Measurements from ENCODE around the gene CMTM8. TPM values are rescaled to one million over a fixed set of nuclear protein-coding genes. Genes with fewer than 3 reads are reported as not detected.

CMTM8 gene
- total and polyA plus RNA-seq, 2 experiments from 2014 or later: 19.9 to 24.5 TPM

DNA sequence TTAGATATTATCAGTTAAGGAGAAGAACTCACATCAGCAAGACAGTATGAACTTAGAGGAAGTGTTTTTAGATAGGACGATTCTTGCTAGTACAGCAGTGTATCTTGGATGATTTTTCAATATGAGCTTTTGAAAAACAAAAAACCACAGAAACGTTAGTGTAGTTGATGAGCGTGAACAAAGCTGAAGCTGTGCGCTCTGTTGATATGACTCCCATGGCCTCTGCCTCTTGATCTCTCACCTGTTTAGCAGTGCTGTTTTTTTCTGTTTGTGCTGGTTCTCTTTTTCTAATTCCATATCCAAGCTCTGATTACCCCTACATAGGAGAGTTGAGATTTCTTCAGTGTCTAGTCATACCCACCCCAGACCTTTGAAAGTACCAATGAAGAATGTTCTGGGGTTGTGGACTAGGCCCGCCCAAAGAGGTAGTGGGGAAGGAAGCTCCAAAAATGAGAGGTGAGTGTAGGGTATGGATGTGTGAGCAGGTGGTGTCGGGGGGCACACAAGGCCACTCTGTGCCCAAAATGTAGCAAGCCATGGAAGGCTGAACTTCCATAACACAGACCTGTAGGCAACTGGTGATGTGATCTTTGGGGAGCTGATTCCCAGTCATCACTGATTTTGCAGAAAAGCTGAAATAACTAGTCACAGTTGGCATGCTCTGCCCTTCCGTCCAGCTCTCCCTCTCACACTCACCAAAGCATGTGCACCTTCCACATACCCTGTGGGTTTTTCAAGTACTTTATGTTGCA is 133.2 kb downstream of the CMTM8 start (continued):
- TF ChIP-seq, protein P1, sequence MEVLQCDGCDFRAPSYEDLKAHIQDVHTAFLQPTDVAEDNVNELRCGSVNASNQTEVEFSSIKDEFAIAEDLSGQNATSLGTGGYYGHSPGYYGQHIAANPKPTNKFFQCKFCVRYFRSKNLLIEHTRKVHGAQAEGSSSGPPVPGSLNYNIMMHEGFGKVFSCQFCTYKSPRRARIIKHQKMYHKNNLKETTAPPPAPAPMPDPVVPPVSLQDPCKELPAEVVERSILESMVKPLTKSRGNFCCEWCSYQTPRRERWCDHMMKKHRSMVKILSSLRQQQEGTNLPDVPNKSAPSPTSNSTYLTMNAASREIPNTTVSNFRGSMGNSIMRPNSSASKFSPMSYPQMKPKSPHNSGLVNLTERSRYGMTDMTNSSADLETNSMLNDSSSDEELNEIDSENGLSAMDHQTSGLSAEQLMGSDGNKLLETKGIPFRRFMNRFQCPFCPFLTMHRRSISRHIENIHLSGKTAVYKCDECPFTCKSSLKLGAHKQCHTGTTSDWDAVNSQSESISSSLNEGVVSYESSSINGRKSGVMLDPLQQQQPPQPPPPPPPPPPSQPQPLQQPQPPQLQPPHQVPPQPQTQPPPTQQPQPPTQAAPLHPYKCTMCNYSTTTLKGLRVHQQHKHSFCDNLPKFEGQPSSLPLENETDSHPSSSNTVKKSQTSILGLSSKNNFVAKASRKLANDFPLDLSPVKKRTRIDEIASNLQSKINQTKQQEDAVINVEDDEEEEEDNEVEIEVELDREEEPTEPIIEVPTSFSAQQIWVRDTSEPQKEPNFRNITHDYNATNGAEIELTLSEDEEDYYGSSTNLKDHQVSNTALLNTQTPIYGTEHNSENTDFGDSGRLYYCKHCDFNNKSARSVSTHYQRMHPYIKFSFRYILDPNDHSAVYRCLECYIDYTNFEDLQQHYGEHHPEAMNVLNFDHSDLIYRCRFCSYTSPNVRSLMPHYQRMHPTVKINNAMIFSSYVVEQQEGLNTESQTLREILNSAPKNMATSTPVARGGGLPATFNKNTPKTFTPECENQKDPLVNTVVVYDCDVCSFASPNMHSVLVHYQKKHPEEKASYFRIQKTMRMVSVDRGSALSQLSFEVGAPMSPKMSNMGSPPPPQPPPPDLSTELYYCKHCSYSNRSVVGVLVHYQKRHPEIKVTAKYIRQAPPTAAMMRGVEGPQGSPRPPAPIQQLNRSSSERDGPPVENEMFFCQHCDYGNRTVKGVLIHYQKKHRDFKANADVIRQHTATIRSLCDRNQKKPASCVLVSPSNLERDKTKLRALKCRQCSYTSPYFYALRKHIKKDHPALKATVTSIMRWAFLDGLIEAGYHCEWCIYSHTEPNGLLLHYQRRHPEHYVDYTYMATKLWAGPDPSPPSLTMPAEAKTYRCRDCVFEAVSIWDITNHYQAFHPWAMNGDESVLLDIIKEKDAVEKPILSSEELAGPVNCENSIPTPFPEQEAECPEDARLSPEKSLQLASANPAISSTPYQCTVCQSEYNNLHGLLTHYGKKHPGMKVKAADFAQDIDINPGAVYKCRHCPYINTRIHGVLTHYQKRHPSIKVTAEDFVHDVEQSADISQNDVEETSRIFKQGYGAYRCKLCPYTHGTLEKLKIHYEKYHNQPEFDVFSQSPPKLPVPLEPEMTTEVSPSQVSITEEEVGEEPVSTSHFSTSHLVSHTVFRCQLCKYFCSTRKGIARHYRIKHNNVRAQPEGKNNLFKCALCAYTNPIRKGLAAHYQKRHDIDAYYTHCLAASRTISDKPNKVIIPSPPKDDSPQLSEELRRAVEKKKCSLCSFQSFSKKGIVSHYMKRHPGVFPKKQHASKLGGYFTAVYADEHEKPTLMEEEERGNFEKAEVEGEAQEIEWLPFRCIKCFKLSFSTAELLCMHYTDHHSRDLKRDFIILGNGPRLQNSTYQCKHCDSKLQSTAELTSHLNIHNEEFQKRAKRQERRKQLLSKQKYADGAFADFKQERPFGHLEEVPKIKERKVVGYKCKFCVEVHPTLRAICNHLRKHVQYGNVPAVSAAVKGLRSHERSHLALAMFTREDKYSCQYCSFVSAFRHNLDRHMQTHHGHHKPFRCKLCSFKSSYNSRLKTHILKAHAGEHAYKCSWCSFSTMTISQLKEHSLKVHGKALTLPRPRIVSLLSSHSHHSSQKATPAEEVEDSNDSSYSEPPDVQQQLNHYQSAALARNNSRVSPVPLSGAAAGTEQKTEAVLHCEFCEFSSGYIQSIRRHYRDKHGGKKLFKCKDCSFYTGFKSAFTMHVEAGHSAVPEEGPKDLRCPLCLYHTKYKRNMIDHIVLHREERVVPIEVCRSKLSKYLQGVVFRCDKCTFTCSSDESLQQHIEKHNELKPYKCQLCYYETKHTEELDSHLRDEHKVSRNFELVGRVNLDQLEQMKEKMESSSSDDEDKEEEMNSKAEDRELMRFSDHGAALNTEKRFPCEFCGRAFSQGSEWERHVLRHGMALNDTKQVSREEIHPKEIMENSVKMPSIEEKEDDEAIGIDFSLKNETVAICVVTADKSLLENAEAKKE (CRISPR knock-in tag; IDR thresholded peaks at IDR 0.05): no peak
- TF ChIP-seq NANOG (IDR thresholded peaks at IDR 0.05; ENCODE audit: borderline replicate concordance): no peak
- TF ChIP-seq, protein P2, sequence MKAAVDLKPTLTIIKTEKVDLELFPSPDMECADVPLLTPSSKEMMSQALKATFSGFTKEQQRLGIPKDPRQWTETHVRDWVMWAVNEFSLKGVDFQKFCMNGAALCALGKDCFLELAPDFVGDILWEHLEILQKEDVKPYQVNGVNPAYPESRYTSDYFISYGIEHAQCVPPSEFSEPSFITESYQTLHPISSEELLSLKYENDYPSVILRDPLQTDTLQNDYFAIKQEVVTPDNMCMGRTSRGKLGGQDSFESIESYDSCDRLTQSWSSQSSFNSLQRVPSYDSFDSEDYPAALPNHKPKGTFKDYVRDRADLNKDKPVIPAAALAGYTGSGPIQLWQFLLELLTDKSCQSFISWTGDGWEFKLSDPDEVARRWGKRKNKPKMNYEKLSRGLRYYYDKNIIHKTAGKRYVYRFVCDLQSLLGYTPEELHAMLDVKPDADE (IDR thresholded peaks at IDR 0.05): no peak
- TF ChIP-seq JUNB (IDR thresholded peaks at IDR 0.05; ENCODE audit: unreplicated experiment): no peak
- TF ChIP-seq EZH2 (IDR thresholded peaks at IDR 0.05; ENCODE audit: low read depth, unreplicated experiment): no peak
- TF ChIP-seq ZNF114 (CRISPR knock-in tag; IDR thresholded peaks at IDR 0.05): no peak
- no peak for TF ChIP-seq POLR2AphosphoS5 (IDR thresholded peaks at IDR 0.05; ENCODE audit: low read depth)
- no peak for TF ChIP-seq EZH2phosphoT487 (IDR thresholded peaks at IDR 0.05; ENCODE audit: unreplicated experiment)
- TF ChIP-seq CREB1 (CRISPR knock-in tag; IDR thresholded peaks at IDR 0.05; ENCODE audit: low read depth): no peak

DNA sequence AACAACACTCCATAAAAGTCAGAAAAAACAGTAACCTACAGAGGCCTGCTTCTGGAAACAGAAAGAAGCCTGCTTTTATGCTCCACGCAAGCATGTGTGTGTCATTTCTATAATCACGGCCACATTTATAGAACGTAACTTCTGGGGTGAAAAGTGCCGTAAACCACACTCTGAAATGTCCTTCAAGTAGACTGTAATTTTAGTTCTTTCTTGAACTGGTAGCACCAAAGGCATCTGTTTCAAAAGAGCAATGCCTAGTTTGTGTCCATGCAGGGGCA is 133.7 kb downstream of the CMTM8 start:
- peaks cover 12% of the 10 kb centered on the region for H3K4me1 Mint-ChIP-seq
- H3K4me3 Mint-ChIP-seq: no peak overlapping the region
- Histone ChIP-seq H3K4me3 (no peak overlapping the region), H3K79me2 (replicated peaks; ENCODE audit: insufficient read depth) (no peaks in the 10 kb centered on the region), H3K9me2 (ENCODE audit: insufficient read depth) (no peaks in the 10 kb centered on the region), H3K27me3 (ENCODE audit: insufficient read depth) (no peaks in the 10 kb centered on the region), H3K4me2 (no peak overlapping the region), H3K36me3 (ENCODE audit: insufficient read depth) (no peaks in the 10 kb centered on the region), H2AFZ (no peak overlapping the region), H3K27ac (ENCODE audit: low read depth) (no peak overlapping the region), H4K20me1 (replicated peaks; ENCODE audit: insufficient read depth) (no peaks in the 10 kb centered on the region), H3K4me1 (ENCODE audit: insufficient read depth) (peaks cover 10% of the 10 kb centered on the region), H3F3A (replicated peaks; ENCODE audit: low read depth) (0 out of 2 replicates have a peak, but pooled peaks cover 3% of the 10 kb centered on the region)
- H3K9me3 Mint-ChIP-seq: no peaks in the 10 kb centered on the region
- H3K27me3 Mint-ChIP-seq (ENCODE audit: insufficient read depth, low read depth, poor library complexity): no peaks in the 10 kb centered on the region
- no peak for DNase-seq (ENCODE audit: low spot score)
- no peak for ATAC-seq
- H3K27ac Mint-ChIP-seq: no peak overlapping the region
- H3K36me3 Mint-ChIP-seq (ENCODE audit: low read depth): no peaks in the 10 kb centered on the region
- TF ChIP-seq ZNF114 (CRISPR knock-in tag; IDR thresholded peaks at IDR 0.05) (no peak), EZH2 (IDR thresholded peaks at IDR 0.05; ENCODE audit: low read depth, unreplicated experiment) (no peak), POLR2AphosphoS5 (IDR thresholded peaks at IDR 0.05; ENCODE audit: low read depth) (no peak), CREB1 (CRISPR knock-in tag; IDR thresholded peaks at IDR 0.05; ENCODE audit: low read depth) (no peak), JUNB (IDR thresholded peaks at IDR 0.05; ENCODE audit: unreplicated experiment) (no peak), NANOG (IDR thresholded peaks at IDR 0.05; ENCODE audit: borderline replicate concordance) (no peak)
- TF ChIP-seq, protein P3, sequence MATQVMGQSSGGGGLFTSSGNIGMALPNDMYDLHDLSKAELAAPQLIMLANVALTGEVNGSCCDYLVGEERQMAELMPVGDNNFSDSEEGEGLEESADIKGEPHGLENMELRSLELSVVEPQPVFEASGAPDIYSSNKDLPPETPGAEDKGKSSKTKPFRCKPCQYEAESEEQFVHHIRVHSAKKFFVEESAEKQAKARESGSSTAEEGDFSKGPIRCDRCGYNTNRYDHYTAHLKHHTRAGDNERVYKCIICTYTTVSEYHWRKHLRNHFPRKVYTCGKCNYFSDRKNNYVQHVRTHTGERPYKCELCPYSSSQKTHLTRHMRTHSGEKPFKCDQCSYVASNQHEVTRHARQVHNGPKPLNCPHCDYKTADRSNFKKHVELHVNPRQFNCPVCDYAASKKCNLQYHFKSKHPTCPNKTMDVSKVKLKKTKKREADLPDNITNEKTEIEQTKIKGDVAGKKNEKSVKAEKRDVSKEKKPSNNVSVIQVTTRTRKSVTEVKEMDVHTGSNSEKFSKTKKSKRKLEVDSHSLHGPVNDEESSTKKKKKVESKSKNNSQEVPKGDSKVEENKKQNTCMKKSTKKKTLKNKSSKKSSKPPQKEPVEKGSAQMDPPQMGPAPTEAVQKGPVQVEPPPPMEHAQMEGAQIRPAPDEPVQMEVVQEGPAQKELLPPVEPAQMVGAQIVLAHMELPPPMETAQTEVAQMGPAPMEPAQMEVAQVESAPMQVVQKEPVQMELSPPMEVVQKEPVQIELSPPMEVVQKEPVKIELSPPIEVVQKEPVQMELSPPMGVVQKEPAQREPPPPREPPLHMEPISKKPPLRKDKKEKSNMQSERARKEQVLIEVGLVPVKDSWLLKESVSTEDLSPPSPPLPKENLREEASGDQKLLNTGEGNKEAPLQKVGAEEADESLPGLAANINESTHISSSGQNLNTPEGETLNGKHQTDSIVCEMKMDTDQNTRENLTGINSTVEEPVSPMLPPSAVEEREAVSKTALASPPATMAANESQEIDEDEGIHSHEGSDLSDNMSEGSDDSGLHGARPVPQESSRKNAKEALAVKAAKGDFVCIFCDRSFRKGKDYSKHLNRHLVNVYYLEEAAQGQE (IDR thresholded peaks at IDR 0.05; ENCODE audit: unreplicated experiment): no peak
- TF ChIP-seq, protein P4, sequence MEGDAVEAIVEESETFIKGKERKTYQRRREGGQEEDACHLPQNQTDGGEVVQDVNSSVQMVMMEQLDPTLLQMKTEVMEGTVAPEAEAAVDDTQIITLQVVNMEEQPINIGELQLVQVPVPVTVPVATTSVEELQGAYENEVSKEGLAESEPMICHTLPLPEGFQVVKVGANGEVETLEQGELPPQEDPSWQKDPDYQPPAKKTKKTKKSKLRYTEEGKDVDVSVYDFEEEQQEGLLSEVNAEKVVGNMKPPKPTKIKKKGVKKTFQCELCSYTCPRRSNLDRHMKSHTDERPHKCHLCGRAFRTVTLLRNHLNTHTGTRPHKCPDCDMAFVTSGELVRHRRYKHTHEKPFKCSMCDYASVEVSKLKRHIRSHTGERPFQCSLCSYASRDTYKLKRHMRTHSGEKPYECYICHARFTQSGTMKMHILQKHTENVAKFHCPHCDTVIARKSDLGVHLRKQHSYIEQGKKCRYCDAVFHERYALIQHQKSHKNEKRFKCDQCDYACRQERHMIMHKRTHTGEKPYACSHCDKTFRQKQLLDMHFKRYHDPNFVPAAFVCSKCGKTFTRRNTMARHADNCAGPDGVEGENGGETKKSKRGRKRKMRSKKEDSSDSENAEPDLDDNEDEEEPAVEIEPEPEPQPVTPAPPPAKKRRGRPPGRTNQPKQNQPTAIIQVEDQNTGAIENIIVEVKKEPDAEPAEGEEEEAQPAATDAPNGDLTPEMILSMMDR (conservative IDR thresholded peaks at IDR 0.05; ENCODE audit: low read depth in 2 of 2): no peak
